TTC549 (cell line): ENCODE results near the gene FAHD1.
"Not testable (repeated sequence)": the region's sequence is repeated elsewhere in the genome, so short reads cannot be mapped to it uniquely, and the experiment has no call there.

Experiments
- FAIRE-seq: peaks from 2 replicates; lab custom pipeline; 2012; peaks lifted over from hg19 to GRCh38; lab: Jason Lieb, UNC

Gene FAHD1

DNA sequence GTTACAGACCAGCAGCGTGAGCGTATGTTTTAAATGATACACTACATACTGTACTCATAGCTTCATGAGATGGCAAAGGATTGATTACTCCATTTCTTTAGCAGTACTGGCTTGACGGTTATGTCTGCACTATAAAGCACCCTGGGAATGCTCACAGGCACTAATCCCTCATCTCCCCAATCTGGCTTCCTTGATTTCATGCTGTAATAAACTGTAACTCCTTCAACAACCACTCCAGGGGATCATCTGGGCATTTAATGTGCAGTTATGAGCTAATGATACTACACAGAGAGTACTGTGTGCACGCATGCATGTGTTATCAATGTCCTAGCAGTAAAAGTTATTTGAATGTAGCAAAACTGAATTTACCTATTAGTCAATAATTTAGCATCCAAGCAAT is 24.8 kb downstream of the FAHD1 start:
- FAIRE-seq, result no peak

DNA sequence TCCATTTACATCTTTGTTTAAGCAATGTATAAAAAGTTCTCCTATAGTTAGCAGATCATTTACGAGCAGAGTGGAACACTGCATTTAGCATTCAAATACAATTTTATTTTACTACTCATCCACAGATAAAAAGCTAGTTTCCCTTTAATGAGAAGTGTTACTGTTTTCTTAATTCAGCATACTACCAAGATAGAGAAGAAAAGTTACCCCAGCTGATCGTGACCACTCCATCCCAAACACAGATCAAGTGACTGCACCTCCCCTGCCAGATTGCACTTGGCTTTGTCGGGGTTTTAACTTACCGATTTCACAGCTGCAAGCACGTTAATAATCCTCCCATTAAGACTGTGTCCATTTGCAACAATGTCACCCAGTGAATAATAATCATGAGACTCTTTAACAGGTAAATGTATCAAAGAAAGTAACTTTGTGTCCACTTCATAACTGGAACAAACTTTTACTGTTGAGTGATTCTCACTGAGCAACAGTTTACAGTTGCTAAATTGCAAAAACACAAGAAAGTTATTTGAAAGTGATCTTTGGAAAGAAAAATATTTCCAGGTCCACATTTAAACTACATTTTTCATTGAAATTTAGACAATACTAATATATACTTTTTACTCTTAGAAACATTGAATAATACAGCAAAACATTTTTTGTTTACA is 30.6 kb downstream of the FAHD1 start:
- no peak for FAIRE-seq

DNA sequence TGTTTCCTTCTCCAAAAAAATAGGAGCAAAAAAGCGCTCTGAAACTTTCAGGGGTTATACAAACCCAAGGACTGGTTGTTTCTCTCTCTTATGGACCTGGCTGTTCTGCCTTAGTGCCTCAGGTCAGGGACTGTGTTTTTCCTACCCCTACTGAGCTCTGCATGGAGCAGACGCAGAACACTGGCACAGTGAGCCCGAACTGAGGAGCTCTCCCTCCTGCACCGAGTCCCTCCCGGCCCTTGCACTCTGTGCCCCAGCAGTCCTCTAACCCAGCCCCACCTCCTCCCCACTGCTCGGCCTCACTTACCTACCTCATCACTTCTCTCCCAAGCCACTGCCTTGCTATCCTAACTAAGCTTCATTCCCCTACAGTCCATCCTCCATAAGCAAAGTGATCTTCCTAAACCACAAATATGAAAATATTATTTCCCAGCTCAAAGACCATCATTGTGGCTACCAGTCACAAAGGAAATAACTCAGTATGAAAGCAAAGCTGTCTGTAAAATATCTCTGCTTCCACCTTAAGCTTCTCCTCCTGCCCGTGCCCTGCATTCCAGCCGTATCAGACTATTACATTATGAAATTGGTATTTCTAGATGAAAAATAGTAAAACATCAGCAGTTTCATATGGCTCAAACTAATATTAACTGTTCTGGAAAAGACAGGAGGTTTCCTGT is 31.3 kb downstream of the FAHD1 start:
- FAIRE-seq, result no peak

DNA sequence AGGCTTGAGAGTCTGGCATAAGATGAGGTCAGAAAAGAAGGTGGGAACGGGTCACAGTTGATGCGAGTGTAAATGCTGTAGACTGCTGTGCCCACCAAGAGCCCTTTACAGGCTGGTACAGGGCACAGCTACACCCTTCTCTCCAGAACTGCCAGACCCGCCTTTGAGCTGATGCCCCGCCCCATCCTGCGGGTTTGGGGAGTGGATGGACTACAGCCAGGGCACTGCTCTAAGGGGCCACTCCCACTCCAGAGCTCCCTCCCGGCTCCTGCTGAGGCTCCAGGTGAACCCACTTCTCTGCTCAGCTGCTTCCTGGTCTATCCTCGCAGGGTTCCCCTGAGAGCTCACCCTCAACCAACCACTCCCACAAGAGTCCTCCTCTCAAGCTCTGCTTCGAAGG is 32.6 kb downstream of the FAHD1 start:
- FAIRE-seq, result no peak

DNA sequence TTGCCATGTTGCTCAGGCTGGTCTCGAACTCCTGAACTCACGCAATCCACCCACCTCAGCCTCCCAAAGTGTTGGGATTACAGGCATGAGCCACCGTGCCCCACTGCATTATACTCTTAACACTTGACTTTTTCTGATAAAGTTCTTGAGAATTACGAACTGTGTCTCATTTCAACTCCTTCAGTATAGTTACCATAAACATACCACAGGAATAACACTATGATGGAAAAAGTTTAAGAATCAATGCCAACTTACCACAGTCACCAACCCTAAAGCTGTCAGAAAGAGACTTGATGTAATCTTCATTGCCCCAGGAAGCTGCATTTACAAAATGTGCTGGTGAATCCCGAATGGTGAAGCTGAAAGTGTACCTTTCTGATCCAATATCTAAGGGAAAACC is 34.7 kb downstream of the FAHD1 start:
- no peak for FAIRE-seq

DNA sequence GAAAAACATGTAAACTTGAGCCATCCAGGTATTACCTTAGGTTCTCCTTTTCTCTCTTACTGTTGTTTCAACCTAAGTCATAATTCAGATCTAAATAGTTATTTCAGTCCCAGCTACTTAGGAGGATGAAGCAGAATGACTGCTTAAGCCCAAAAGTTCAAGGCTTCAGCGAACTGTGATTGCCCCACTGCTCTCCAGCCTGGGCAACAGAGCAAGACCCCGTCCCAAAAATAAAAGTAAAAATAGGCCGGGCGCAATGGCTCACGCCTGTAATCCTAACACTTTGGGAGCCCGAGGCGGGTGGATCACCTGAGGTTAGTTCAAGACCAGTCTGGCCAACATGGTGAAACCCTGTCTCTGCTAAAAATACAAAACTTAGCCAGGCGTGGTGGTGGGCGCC is 35.4 kb downstream of the FAHD1 start:
- no peak for FAIRE-seq

DNA sequence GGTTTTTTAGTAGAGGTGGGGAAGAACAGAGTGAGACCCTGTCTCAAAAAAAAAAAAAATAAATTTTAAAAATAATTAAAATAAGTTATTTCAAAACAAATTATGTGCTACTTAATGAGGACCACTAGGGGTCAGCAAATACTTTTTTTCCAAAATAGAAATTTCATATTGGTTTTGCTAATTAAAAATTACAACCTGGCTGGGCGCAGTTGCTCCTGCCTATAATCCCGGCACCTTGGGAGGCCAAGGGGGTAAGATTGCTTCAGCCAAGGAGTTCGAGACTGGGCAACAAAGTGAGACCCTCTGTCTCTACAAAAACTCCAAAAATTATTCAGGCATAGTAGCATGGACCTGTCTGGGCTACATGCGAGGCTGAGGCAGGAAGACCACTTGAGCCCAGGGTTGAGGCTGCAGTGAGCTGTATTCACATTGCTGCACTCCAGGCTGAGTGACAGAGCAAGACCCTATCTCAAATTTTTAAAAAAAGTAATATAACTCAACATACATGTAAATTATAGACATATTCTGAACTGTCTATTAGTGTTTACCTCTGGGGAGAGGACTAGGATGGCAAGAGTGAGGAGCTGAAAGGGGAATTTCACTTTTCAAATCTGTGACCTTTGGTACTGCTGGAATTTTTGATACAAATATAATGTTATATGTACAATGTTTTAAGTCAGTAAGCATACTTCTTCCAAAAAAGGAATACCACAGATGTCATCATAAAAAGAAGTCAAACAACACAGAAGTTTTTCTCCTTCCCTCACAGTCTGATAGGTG is 36.9 kb downstream of the FAHD1 start:
- peak; percentile 46 for FAIRE-seq

DNA sequence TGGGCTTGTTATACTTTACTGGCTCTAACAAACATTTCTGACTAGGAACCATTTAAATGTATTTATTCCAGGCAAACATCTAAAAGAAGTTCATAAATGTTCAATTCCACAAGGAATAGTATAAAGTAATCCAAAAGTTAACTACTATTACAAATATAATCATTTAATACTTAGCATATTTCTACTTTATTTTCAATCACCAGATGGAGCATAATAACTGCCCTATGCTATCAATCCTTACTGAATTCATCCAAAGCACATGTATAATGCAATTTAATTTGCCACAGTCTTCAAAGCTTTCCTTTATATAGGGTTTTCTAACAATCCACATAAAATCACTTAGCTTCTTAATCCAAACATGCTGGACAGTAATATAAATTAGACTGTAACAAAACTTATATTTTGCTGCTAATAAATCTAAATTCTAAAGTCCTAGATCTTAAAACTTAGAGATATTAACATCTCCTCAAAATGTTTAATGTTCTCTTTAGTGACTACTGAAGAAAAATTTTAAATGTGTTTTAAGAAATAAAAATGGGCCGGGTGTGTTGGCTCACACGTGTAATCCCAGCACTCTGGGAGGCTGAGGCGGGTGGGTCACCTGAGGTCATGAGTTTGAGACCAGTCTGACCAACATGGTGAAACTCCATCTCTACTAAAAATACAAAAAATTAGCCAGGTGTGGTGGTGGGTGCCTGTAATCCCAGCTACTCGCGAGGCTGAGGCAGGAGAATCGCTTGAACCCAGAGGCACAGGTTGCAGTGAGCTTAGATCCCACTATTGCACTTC is 39.1 kb downstream of the FAHD1 start:
- FAIRE-seq, result peak; percentile 34

DNA sequence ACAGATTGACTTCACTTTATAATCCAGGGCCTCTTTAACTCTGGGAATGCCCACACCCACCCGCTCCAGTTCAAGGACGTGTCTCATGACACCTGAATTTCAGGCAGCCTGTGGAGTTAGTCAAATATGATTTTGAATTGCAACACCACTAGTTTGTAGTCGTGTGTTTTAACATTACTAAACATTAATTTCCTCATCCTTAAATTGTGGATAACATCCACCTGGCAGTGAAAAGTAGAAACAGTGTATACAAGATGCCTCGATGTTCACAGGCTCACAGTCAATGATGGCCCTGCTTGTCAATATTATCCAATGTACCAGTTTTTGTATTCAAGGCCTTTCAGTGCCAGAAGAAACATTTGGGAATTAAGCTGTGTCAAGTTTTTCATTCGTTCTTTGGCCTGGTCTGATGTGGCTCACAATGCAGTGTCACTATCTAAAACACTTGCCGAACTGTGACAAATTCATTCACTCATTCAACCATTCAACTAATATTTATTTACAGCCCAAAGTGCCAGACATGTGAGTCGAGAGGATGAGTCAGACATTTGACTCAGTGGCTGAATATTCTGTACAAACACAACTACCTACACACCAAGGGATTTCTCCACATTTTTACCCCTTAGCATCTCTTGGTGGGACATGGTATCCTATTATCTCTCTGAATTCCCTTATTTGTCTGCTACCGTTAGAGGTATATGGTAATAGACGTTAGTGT is 43.5 kb downstream of the FAHD1 start:
- FAIRE-seq, result no peak

DNA sequence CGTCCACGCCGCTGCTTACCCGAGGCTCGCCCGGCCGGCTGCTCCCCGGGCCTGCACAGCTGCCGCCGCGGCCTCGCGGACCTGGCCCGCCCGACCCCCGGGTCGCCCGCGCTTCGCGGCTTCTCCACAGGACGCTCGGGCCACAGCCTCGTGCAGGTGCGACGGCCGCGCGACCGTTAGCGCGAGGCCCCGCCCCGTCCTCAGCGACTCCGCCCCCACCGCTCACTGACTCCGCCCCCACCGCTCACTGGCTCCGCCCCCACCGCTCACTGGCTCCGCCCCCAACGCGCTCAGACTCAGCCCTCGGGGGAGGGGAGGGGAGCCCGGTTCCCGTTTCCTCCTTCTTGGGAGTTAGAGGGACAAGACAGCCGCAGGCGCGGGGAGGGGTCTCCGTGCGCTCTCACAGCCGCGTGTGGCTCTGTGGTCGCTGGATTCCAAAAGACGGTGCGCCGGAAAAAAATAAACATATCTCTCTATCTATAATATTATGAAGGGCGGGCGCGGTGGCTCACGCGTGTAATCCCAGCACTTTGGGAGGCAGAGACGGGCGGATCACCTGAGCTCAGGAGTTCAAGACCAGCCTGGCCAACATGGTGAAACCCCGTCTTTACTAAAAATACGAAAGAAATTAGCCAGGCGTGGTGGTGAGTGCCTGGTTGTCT is 45.1 kb downstream of the FAHD1 start, which contains the start of gene MEIOB:
Gene MEIOB (minus strand): TSS at position 191 of the 662 bp plus-strand sequence. CDS start 3,989 bp downstream, outside the sequence.
- no peak for FAIRE-seq

DNA sequence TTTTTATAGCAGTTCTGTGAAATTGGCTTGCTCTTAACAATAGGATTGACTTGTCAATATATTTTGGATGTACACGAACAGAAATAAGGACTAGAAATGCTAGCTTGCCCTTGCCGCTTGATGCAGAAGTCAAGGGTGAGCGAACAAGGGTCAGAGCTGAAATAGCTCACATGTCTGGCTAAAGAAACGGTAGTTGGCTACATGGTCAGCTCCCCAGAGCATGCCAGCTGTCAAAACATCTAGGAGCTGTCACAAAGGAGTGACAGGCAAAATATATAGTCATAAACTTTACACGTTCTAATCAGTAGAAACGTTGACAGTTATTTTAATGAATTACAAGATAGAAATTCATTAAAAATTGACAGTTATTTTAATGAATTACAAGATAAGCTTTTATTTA is 47.8 kb downstream of the FAHD1 start:
- FAIRE-seq, result no peak

DNA sequence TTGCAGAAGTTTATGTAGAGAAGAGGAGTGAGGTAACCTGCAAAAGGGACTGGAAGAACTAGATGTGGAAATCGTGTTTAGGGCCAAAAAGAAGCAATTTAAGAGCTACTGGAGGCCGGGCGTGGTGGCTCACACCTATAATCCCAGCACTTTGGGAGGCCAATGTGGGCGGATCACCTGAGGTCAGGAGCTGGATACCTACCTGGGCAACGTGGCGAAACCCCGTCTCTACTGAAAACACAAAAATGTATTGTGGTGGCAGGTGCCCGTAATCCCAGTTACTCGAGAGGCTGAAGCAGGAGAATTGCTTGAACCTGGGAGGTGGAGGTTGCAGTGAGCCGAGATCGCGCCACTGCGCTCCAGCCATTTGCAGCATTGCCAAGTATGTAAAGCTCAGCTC is 49.1 kb downstream of the FAHD1 start:
- FAIRE-seq, result not testable (repeated sequence)

DNA sequence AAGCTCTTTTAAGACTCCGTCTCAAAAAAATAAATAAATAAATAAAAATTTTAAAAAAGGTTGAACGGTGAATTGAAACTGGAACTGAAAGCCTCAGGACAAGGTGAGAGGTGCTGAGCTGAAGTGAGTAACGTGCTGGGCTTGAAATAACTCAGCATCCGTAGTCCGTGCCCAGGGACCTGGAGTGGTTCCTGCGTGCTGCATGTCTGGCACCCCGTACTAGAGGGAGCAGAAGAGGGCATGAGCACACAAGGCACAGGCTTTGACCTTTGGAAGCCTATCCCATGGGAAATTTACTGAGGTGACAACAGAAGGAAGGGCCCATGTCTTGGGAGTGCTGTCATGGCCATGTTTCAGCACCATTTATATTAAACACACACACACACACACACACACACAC is 49.5 kb downstream of the FAHD1 start:
- FAIRE-seq, result no peak

DNA sequence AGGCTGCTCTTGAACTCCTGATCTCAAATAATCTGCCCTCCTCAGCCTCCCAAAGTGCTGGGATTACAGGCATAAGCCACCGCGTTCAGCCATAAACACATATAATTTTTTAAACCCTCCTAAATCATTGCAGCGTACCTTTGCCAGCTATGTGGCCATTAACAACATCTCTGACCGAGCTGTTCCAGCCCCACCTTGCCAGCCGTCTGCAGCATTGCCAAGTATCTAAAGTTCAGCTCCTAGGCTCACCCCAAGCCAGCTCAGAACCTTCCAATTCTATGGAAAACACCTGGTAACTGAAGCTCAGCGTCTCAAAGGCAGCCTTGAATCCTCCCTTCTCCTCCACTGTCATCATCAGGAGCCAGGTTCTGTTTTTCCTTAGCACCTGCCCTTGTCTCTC is 50.1 kb downstream of the FAHD1 start:
- FAIRE-seq, result no peak

DNA sequence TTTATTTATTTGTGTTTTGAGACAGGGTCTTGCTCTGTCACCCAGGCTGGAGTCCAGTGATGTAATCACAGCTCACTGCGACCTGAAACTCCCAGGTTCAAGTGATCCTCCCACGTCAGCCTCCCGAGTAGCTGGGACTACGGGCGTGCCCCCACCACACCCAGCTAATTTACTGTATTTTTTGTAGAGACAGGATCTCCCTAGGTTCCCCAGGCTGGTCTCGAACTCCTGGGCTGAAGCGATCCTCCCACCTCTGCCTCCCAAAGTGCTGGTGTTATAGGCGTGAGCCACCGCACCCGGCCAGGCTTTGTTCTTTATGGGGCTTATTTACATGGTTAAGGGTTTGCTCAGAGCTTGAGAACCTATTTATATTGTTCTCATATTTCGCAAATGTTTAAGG is 50.8 kb downstream of the FAHD1 start:
- FAIRE-seq, result no peak

DNA sequence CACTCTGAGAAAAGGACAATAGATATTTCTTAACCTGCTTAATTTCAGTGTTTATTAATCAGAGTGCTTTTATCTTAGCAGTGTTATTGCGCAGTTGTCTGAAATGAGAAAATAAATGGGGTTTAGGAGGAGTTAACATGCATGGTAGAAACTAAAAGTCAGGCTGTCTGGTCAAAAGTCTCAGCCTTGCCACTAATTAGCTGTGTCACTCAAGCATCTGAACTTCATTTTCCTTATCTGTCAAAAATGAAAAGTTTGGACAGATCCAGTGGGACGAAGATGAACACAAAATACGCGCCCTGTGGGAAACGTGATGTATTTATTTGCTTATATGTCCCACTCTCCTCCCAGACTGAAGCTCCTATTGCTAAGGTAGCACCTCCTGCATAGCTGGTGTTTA is 51.2 kb downstream of the FAHD1 start:
- FAIRE-seq, result no peak
